HUES6 (cell line): ENCODE data around the gene MICOS13.
A peak's percentile ranks its signal among the peaks of the same experiment; 100 is the strongest.

Experiments
- H3K27ac ChIP-seq: 2 replicates; pipeline ENCODE4 v1.7.0; 2013; ENCODE audit warnings: low read depth, mild to moderate bottlenecking, low read length, inconsistent platforms
- H3K27me3 ChIP-seq: 2 replicates; pipeline ENCODE4 v1.6.1; 2013; ENCODE audit warnings: low read length; ENCODE audit not compliant: control insufficient read depth, insufficient read depth
- H3K36me3 ChIP-seq: 2 replicates; pipeline ENCODE4 v1.6.1; 2013; ENCODE audit warnings: low read length; ENCODE audit not compliant: control insufficient read depth, insufficient read depth
- H3K4me1 ChIP-seq: 2 replicates; pipeline ENCODE4 v1.6.1; 2013; ENCODE audit warnings: low read length; ENCODE audit not compliant: control insufficient read depth, insufficient read depth
- H3K4me3 ChIP-seq: 2 replicates; pipeline ENCODE4 v1.5.1; 2013; ENCODE audit warnings: low read depth, low read length
- H3K9ac ChIP-seq: one replicate; pipeline ENCODE4 v1.6.1; 2013; ENCODE audit warnings: mild to moderate bottlenecking, low read length
- H3K9me3 ChIP-seq: 2 replicates; pipeline ENCODE4 v1.6.1; 2013; ENCODE audit warnings: low read depth, low read length; ENCODE audit not compliant: control insufficient read depth, insufficient read depth

The MICOS13 gene

DNA sequence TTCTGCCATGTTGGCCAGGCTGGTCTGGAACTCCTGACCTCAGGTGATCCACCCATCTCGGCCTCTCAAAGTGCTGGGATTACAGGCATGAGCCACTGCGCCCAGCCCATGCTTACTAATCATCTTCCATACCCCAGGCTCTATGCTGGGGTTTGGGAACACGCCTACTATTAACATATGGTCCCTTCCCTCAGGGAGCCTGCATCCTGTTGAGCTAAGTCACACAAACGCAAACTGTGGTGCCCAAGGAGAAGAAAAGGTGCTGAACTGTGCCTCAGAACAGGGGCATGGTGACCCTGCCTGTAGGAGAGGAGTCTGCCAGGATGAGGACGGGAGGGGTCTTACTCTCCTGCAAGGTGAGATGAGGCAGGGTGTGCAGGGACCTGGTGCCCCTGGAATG is 5.6 kb downstream of the MICOS13 start:
- H3K27ac ChIP-seq: no peak overlapping the region
- no peaks in the 10 kb centered on the region for H3K27me3 ChIP-seq
- peaks cover 22% of the 10 kb centered on the region for H3K36me3 ChIP-seq
- no peak overlapping the region for H3K4me3 ChIP-seq
- no peaks in the 10 kb centered on the region for H3K9me3 ChIP-seq
- H3K4me1 ChIP-seq: peaks cover 4% of the 10 kb centered on the region; the same call in 1 of the 2 replicates
- no peak overlapping the region for H3K9ac ChIP-seq

DNA sequence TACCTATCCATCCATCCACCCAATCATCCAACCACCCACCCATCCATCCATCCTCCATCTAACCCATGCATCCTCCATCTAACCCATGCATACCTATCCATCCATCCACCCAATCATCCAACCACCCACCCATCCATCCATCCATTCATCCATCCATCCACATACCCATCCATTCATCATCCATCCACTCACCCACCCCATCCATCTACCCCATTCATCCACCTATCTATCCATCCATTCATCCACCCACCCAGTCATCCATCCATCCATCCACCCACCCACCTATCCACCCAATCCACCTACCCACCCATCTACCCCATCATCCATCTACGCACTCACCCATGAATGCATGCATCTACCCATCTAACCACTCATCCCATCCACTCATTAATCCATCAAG is 6.6 kb downstream of the MICOS13 start:
- Histone ChIP-seq H3K27me3 (no peaks in the 10 kb centered on the region), H3K9ac (no peak overlapping the region), H3K27ac (no peak overlapping the region), H3K4me1 (no peaks in the 10 kb centered on the region), H3K4me3 (no peak overlapping the region), H3K36me3 (peaks cover 31% of the 10 kb centered on the region), H3K9me3 (no peaks in the 10 kb centered on the region)

DNA sequence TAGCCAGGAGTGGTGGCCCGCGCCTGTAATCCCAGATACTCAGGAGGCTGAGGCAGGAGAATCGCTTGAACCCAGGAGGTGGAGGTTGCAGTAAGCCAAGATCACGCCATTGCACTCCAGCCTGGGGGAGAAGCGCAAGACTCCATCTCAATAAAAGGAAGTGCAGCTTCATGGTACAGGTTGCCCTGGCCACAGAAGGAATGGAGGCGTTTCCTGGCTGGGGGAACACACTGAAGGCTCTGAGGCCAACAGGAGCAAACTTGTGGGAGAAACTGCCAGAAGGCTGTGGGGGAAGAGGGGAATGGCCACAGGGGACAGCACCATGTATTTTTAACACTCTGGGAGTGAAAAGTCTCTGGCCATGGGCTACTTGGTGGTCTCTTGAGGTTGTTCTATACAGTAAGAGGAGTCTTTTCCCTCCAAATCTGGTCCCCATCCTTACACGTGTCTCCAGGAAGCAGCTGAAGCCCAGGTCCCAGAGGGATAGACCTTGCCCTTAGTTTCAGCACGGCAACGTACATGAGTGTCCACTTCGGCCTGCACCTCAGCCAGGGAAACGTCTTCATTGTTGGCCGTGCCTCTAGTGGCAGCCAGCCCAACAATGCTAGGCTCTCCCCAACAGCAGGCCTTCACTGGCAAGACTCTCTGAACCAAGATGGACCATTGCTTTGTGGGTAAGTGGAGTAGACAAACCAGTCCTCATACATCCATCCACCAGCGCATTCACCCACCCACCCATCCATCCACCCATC is 7.4 kb downstream of the MICOS13 start:
- Histone ChIP-seq H3K9me3 (no peaks in the 10 kb centered on the region), H3K4me1 (peaks cover 3% of the 10 kb centered on the region; the same call in 1 of the 2 replicates), H3K27me3 (no peaks in the 10 kb centered on the region), H3K27ac (no peak overlapping the region), H3K9ac (no peak overlapping the region), H3K36me3 (peaks cover 38% of the 10 kb centered on the region), H3K4me3 (no peak overlapping the region)

DNA sequence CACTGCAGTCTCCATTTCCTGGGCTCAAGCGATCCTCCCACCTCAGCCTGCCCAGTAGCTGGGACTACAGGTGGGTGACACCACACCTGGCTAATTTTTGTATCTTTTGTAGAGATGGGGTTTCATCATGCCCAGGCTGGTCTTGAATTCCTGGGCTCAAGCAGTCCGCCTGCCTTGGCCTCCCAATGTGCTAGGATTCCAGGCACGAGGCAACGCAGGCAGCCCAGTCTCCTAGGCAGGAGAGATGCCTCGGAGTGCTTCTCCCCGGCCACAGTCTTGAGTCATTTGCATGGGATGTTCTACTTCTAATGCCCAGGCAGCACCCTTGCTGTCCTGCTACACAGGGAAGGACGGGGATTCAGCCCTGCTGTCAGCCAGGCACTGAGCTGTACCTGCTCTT is 8.7 kb downstream of the MICOS13 start:
- H3K27ac ChIP-seq: no peak overlapping the region
- no peaks in the 10 kb centered on the region for H3K27me3 ChIP-seq
- H3K4me3 ChIP-seq: no peak overlapping the region
- peaks cover 11% of the 10 kb centered on the region for H3K4me1 ChIP-seq
- H3K9ac ChIP-seq: no peak overlapping the region
- H3K9me3 ChIP-seq: no peaks in the 10 kb centered on the region
- H3K36me3 ChIP-seq: peaks cover 51% of the 10 kb centered on the region

DNA sequence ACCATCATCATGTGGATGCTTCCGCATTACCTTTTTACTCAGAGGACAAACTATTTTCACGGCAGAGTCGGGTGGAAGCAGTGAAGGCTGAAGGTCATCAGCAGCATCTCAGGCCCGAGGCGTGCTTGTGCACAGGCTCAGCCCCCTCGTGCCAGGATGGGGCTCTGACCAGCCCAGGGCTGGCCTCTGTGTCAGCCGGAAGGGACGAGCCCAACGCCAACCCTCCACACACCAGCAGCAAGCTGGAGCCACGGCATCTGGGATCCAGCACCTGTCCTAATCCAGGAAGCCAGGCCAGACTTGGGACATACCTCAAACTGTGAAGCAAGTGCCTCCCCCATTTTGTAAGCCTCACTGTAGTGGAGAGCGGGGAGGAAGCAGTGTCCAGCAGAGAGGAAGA is 11.1 kb downstream of the MICOS13 start:
- peaks cover 74% of the 10 kb centered on the region for H3K36me3 ChIP-seq
- no peaks in the 10 kb centered on the region for H3K27me3 ChIP-seq
- no peak overlapping the region for H3K9ac ChIP-seq

DNA sequence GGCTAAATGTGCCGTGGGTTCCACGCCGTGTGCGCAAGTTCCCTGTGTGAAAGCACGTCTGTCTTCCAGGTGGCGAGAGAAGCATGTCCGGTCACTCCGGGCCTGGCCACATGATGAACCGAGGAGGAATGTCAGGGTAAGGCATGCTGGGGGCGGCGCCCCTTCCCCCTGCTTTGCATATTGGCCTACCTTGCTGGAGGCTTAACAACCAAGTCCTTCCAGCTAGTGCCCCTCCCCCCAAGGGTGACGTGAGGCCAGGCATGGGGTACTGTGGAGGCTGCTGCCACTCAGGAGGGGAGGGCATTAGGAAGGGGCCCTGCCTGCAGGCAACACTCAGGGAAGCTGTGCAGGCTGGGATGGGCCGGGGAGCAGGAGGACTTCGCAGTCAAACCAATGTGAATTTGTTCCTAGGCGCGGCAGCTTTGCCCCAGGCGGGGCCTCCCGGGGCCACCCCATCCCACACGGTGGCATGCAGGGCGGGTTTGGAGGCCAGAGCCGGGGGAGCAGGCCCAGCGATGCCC is 12.5 kb downstream of the MICOS13 start:
- H3K4me1 ChIP-seq: peaks cover 11% of the 10 kb centered on the region
- H3K9me3 ChIP-seq: no peaks in the 10 kb centered on the region
- peak overlapping the region; percentile 35 for H3K9ac ChIP-seq
- H3K36me3 ChIP-seq: peaks cover 82% of the 10 kb centered on the region
- H3K4me3 ChIP-seq: no peak overlapping the region
- peak overlapping the region; percentile 21; the same call in 1 of the 2 replicates for H3K27ac ChIP-seq
- no peaks in the 10 kb centered on the region for H3K27me3 ChIP-seq

More for the DNA sequence above, 11.1 kb downstream of the MICOS13 start:
- Histone ChIP-seq H3K4me3 (no peak overlapping the region), H3K27ac (no peak overlapping the region), H3K4me1 (peaks cover 11% of the 10 kb centered on the region), H3K9me3 (no peaks in the 10 kb centered on the region)

DNA sequence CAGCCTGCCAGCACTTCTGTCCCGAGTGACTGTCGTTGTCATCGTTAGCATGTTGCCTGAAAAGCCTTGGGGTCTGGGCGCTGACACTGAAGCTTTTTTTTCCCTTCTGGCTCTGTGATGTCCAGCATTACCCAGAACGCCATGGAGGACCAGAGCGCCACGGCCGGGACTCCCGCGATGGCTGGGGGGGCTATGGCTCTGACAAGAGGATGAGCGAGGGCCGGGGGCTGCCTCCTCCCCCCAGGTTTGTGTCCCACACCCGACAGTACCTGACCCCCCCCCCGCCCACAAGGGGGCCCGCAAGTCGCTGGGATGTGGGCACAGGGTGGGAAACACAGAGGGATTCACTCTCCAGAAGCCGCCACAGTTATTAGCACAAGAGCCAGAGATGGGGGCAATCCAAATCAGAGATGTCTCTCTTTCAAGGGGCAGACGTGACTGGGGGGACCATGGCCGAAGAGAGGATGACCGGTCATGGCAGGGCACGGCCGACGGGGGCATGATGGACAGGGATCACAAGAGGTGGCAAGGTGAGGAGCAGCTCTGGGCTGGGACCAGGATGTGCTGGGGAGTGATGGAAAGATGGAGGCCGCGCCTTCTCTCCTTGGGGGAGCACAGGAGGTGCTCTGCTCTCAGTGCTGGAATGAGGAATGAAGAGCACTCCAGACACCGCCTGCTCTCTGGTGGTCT is 13.2 kb downstream of the MICOS13 start:
- Histone ChIP-seq H3K27ac (peak overlapping the region; percentile 21; the same call in 1 of the 2 replicates), H3K4me3 (no peak overlapping the region), H3K9me3 (no peaks in the 10 kb centered on the region), H3K4me1 (peaks cover 11% of the 10 kb centered on the region), H3K36me3 (peaks cover 86% of the 10 kb centered on the region), H3K27me3 (no peaks in the 10 kb centered on the region), H3K9ac (peak overlapping the region; percentile 35)

DNA sequence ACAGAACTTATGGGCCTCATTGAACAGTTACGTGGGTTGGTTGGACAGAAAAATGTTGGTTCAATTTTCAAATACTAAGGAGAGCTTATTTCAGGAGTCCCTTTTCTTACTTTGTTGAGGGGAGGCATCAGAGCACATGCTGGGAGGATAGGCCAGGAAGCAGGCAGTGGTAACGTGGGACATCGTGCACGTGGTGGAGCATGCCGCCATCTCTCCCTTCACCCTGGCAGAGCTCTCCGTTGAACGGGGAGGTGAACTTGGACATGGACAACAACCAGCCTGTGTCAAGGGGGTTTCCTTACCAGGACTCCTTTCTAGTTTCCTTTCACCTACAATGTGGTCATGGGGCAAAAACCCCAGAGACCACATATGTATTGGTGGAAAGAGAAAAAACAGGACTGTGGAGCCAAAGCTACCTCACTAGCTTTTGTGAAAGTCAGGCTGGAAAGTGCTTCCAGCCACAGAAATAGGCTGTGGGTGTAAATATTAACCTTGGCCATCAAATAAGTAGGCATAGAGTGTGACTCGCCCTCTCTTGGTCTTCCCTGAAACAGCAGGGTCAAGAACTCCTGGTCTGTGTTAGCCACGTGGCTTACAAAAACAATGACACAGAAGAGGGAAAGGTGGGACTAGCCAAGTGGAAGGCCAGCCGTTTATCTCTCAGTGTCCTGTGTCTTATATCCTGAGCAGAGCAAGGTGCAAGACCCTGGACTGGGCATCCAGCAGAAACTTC is 14.4 kb downstream of the MICOS13 start:
- Histone ChIP-seq H3K4me1 (peaks cover 11% of the 10 kb centered on the region), H3K36me3 (peaks cover 88% of the 10 kb centered on the region), H3K4me3 (no peak overlapping the region), H3K9ac (no peak overlapping the region), H3K9me3 (no peaks in the 10 kb centered on the region), H3K27me3 (no peaks in the 10 kb centered on the region), H3K27ac (no peak overlapping the region)

DNA sequence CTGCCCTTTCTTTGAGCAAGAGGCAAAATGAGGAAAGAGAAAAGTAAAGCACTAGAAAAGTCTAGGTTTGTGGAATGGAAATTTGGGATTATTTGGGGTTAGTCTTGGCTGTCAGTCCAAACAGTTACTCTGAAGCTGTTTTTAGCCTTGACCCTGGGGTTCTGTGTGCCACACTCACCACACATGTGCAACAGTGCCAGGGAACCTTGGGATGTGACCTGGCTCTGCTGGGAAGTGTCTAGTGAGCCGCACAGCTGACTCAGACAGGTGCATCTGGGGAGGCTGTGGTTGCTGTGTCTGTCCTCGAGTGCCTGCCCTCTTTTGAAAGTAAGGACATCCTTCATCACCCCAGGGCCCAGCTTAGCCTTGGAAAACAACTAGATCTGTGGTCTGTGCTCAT is 15.8 kb downstream of the MICOS13 start:
- no peaks in the 10 kb centered on the region for H3K9me3 ChIP-seq
- H3K9ac ChIP-seq: no peak overlapping the region
- H3K27me3 ChIP-seq: no peaks in the 10 kb centered on the region
- peaks cover 97% of the 10 kb centered on the region for H3K36me3 ChIP-seq
- H3K4me3 ChIP-seq: no peak overlapping the region
- peaks cover 11% of the 10 kb centered on the region for H3K4me1 ChIP-seq
- H3K27ac ChIP-seq: no peak overlapping the region

DNA sequence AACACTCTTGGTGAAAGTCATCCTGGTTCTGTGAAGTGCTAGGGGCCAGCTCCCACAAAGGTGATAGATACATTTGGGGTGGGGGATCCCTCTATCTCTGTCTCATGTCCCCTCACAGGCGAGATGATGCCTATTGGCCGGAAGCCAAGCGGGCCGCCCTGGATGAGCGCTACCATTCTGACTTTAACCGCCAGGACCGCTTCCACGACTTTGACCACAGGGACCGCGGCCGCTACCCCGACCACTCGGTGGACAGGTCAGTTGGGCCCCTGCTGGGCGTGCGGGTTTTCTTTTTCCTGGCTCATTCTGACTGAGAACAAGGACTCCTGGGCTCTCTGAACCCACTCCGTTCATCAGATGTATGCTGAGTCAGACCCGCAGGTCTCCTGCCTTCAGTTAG is 16.4 kb downstream of the MICOS13 start:
- no peaks in the 10 kb centered on the region for H3K27me3 ChIP-seq
- no peak overlapping the region for H3K27ac ChIP-seq
- H3K9ac ChIP-seq: no peak overlapping the region
- peaks cover 11% of the 10 kb centered on the region for H3K4me1 ChIP-seq
- H3K36me3 ChIP-seq: peaks cover 96% of the 10 kb centered on the region
- no peaks in the 10 kb centered on the region for H3K9me3 ChIP-seq
- no peak overlapping the region for H3K4me3 ChIP-seq

DNA sequence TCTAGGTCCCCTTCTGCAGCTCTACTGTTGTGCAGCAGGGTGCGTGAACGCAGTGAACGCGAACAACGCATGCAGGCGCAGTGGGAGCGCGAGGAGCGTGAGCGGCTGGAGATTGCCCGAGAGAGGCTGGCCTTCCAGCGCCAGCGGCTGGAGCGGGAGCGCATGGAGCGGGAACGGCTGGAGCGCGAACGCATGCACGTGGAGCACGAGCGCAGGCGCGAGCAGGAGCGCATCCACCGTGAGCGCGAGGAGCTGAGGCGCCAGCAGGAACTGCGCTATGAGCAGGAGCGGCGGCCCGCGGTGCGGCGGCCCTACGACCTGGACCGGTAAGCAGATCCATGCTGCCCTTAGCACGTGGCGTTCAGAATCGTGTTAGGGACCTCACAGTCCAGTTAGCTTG is 18.8 kb downstream of the MICOS13 start:
- no peaks in the 10 kb centered on the region for H3K9me3 ChIP-seq
- no peak overlapping the region for H3K9ac ChIP-seq
- H3K4me1 ChIP-seq: no peaks in the 10 kb centered on the region
- H3K27me3 ChIP-seq: no peaks in the 10 kb centered on the region
- H3K36me3 ChIP-seq: peaks cover 94% of the 10 kb centered on the region
- no peak overlapping the region for H3K27ac ChIP-seq
- H3K4me3 ChIP-seq: no peak overlapping the region
